RWPE2 (cell line): ENCODE results near the gene TM4SF18.
"Not testable (repeated sequence)": the region's sequence is repeated elsewhere in the genome, so short reads cannot be mapped to it uniquely, and the experiment has no call there.

ENCODE experiments used
- ATAC-seq: fragments of 200-7000 bp; cut with Tn5 transposase; 3 replicates; pipeline ENCODE4 v1.9.1; 2021; ENCODE audit warnings: low read depth
- DNase-seq: peaks from one replicate; pipeline ENCODE4 v3.0.0-alpha.2; 2020; ENCODE audit warnings: low spot score
- H3K27ac ChIP-seq: fragments of 450-650 bp; 2 replicates; pipeline ENCODE4 v1.5.1; 2017; ENCODE audit warnings: mild to moderate bottlenecking; ENCODE audit not compliant: poor library complexity, severe bottlenecking
- H3K27me3 ChIP-seq: fragments of 250-450 bp; sonication (Bioruptor Pico); 2 replicates; pipeline ENCODE4 v1.5.1; 2021; ENCODE audit warnings: mild to moderate bottlenecking, moderate library complexity; ENCODE audit not compliant: insufficient read depth, poor library complexity, severe bottlenecking
- H3K36me3 ChIP-seq: fragments of 250-450 bp; sonication (Bioruptor Pico); 2 replicates; pipeline ENCODE4 v1.5.1; 2020; ENCODE audit warnings: low read depth, mild to moderate bottlenecking, moderate library complexity
- H3K4me1 ChIP-seq: fragments of 250-450 bp; sonication (Bioruptor Pico); 2 replicates; pipeline ENCODE4 v1.5.1; 2021; ENCODE audit warnings: mild to moderate bottlenecking, moderate library complexity; ENCODE audit not compliant: insufficient read depth, poor library complexity, severe bottlenecking
- H3K4me3 ChIP-seq: fragments of 250-450 bp; sonication (Bioruptor Pico); 2 replicates; pipeline ENCODE4 v1.5.1; 2021; ENCODE audit warnings: mild to moderate bottlenecking, moderate library complexity; ENCODE audit not compliant: severe bottlenecking
- H3K9me3 ChIP-seq: fragments of 250-450 bp; sonication (Bioruptor Pico); 2 replicates; pipeline ENCODE4 v1.5.1; 2021; ENCODE audit warnings: mild to moderate bottlenecking, moderate library complexity; ENCODE audit not compliant: severe bottlenecking
- TF ChIP-seq, protein P1 (sequence below): fragments of 450-650 bp; IDR thresholded peaks from one replicate; pipeline ENCODE4 v1.5.1; 2017; ENCODE audit warnings: mild to moderate bottlenecking, moderate library complexity; ENCODE audit not compliant: poor library complexity, severe bottlenecking

Gene TM4SF18, protein sequence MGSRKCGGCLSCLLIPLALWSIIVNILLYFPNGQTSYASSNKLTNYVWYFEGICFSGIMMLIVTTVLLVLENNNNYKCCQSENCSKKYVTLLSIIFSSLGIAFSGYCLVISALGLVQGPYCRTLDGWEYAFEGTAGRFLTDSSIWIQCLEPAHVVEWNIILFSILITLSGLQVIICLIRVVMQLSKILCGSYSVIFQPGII

DNA sequence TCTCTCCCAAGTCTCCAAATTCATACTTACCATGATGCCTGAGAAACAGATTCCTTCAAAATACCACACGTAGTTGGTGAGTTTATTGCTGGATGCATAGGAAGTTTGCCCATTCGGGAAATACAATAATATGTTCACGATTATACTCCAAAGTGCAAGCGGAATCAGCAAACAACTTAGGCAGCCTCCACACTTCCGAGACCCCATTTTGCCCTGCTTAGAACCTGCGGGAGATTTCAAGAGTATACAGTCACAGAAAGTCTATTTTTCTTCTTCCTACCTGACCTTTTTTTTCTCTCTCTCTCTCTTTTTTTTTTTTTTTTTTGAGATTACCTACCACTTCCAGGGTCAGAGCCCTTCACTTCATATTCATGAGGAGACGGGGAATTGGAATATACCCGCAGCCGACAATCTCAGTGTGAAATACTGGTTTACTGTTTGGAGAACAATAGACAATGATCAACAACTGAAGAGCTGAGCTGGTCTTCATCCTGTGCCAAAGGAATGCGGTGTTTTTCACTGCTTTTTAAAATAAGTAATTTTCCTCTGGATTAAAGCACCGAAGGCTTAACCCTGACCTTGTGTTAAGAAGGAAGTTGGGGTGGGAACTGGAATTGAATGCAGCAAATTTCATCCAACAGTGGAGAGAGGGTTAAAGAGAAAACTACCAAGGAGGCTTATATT lies at the start of gene TM4SF18:
TSS of gene TM4SF18 (minus strand) at position 461 of the 684 bp plus-strand sequence. CDS start at position 207, 254 bp downstream.
- Histone ChIP-seq H3K27me3 (no peaks in the 10 kb centered on the region), H3K9me3 (no peaks in the 10 kb centered on the region), H3K36me3 (no peaks in the 10 kb centered on the region; the same call in 1 of the 2 replicates), H3K27ac (no peak within 1 kb of the TSS), H3K4me3 (no peak within 1 kb of the TSS), H3K4me1 (no peaks in the 10 kb centered on the region)
- TF ChIP-seq, protein P1, sequence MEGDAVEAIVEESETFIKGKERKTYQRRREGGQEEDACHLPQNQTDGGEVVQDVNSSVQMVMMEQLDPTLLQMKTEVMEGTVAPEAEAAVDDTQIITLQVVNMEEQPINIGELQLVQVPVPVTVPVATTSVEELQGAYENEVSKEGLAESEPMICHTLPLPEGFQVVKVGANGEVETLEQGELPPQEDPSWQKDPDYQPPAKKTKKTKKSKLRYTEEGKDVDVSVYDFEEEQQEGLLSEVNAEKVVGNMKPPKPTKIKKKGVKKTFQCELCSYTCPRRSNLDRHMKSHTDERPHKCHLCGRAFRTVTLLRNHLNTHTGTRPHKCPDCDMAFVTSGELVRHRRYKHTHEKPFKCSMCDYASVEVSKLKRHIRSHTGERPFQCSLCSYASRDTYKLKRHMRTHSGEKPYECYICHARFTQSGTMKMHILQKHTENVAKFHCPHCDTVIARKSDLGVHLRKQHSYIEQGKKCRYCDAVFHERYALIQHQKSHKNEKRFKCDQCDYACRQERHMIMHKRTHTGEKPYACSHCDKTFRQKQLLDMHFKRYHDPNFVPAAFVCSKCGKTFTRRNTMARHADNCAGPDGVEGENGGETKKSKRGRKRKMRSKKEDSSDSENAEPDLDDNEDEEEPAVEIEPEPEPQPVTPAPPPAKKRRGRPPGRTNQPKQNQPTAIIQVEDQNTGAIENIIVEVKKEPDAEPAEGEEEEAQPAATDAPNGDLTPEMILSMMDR = no peak
- no peak for DNase-seq
- ATAC-seq = no peak

DNA sequence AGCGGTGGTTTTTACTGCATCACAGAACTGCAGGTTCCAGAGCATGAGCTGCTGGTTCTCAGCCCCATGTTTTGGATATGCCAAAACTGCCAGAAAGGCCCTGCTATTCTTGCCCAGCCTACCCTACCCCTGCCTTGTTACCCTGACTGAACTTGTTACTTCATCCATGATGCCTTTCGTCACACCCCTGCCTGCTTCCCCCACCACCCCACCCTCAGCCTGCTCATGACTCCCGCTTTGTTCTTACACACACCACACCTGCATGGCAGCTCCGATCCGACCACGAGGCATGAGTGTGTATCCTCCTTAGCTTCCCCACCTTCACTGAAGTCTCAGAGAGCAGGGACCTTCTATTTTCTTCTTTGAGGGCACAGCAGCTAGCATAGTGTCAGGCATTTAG lies 49.1 kb upstream of the TM4SF18 start:
- Histone ChIP-seq H3K4me3 (no peak overlapping the region), H3K36me3 (no peaks in the 10 kb centered on the region), H3K27ac (peak overlapping the region; percentile 20), H3K4me1 (peaks cover 45% of the 10 kb centered on the region), H3K27me3 (no peaks in the 10 kb centered on the region), H3K9me3 (no peaks in the 10 kb centered on the region)
- DNase-seq = no peak
- ATAC-seq = no peak
- TF ChIP-seq, protein P1 = no peak

DNA sequence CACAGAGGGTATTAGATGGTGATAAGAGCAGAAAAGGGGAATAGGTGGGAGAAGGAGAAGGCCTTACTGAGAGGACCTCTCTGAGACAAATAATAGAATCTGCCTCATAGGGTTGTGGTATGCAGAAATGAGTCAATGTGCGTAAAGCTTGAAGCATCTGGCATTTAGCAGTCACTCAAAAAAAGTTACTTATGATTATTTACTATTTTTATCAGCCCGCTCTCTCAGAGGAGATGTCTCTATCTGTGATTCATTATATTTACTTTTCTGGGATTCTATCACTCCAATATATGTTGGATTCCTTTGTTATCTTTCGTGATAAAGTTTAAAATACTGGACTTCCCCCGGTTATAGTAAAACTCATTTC lies 48.6 kb upstream of the TM4SF18 start:
- TF ChIP-seq, protein P1 = no peak
- Histone ChIP-seq H3K27me3 (no peaks in the 10 kb centered on the region), H3K27ac (peak overlapping the region; percentile 20), H3K4me1 (peaks cover 41% of the 10 kb centered on the region), H3K9me3 (no peaks in the 10 kb centered on the region), H3K36me3 (no peaks in the 10 kb centered on the region), H3K4me3 (no peak overlapping the region)
- DNase-seq (no peak), ATAC-seq (peak; percentile 24; the same call in 2 of the 3 replicates)

DNA sequence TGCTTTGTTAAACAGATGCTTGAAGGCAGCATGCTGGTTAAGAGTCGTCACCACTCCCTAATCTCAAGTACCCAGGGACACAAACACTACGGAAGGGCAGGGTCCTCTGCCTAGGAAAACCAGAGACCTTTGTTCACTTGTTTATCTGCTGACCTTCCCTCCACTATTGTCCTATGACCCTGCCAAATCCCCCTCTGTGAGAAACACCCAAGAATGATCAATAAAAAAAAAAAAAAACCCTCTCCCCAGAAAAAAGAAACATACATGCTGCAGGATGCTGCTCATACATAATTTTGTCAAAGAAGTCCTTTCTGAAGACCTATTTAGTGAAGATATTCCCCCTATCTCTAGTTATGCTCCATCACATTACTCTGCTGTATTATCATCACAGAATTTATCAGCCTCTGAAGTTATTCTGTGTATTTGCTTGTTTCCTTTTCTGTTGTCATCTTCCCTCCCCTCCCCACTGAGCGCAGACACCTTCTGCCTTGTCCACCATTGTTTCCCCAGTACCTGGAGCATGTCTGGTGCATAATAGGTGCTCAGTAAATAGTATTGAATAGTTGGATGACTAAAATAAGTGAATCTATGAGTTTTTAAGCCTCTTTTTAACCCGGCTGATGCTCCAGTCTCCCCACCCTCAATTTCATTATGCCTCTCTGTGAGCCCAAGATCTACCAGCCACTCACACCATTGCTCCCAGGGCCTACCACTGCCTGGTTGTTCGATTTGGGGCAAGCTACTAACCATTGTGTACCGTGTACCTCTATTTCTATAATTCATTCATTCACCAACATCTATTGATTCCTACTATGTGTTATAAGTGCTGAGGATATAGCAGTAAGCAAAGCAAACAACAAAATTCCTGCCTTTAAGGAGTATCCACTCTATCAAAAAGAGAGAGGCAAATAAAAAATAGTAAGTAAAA lies 48.0 kb upstream of the TM4SF18 start:
- no peaks in the 10 kb centered on the region for H3K9me3 ChIP-seq
- no peaks in the 10 kb centered on the region for H3K27me3 ChIP-seq
- ATAC-seq = no peak
- no peaks in the 10 kb centered on the region for H3K36me3 ChIP-seq
- no peak for DNase-seq
- TF ChIP-seq, protein P1 = no peak
- H3K4me3 ChIP-seq = no peak overlapping the region
- peak overlapping the region; percentile 20 for H3K27ac ChIP-seq
- peaks cover 36% of the 10 kb centered on the region for H3K4me1 ChIP-seq

DNA sequence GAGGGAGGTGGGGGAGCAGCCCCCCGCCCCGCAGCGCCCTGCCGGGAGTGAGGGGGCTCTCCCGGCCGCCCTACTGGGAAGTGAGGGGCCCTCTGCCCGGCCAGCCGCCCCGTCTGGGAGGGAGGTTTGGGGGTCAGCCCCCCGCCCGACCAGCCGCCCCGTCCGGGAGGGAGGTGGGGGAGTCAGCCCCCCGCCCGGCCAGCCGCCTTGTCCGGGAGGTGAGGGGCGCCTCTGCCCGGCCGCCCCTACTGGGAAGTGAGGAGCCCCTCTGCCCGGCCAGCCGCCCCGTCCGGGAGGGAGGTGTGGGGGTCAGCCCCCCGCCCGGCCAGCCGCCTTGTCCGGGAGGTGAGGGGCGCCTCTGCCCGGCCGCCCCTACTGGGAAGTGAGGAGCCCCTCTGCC lies 46.8 kb upstream of the TM4SF18 start:
- H3K4me3 ChIP-seq, H3K9me3 ChIP-seq, DNase-seq, H3K36me3 ChIP-seq, ATAC-seq, H3K27me3 ChIP-seq, H3K27ac ChIP-seq: not testable (repeated sequence)
- H3K4me1 ChIP-seq = peaks cover 36% of the 10 kb centered on the region
